Gastrocnemius medialis (tissue), 4 donors: ENCODE data around the gene GDPD5. TPM values are rescaled to one million over a fixed set of nuclear protein-coding genes. Genes with fewer than 3 reads are reported as not detected.

Experiments used
- ATAC-seq, 2 donors: fragments of 150-250 bp; one replicate each; pipeline ENCODE4 v1.9.1; 2016
- DNase-seq, 2 donors: peaks; one replicate each; pipeline ENCODE4 v3.0.0-alpha.2; 2019
- H3K27ac ChIP-seq, 4 donors: fragments of 200-600 bp; sonication (generic); 1 replicate in 1 of 4; 2 replicates in 3 of 4; pipeline ENCODE4 v1.5.1; 2016 to 2018; ENCODE audit warnings: mild to moderate bottlenecking in 2 of 4, moderate library complexity in 1 of 4
- H3K27me3 ChIP-seq, 3 donors: fragments of 200-600 bp; sonication (generic) in 2 of 3; 1 replicate in 1 of 3; 2 replicates in 2 of 3; pipeline versions ENCODE4 v1.5.1 to v1.6.0; 2016 to 2019; ENCODE audit warnings: mild to moderate bottlenecking in 1 of 3, moderate library complexity in 1 of 3
- H3K36me3 ChIP-seq, 2 donors: fragments of 200-600 bp; sonication (generic) in 1 of 2; one replicate each; pipeline ENCODE4 v1.5.1; 2017 to 2018
- H3K4me1 ChIP-seq, 2 donors: fragments of 200-600 bp; sonication (generic) in 1 of 2; one replicate each; pipeline ENCODE4 v1.5.1; 2016 to 2017; ENCODE audit warnings: mild to moderate bottlenecking in 2 of 2
- H3K4me3 ChIP-seq, 4 donors: fragments of 200-600 bp; sonication (generic) in 3 of 4; 1 replicate in 1 of 4; 2 replicates in 3 of 4; pipeline ENCODE4 v1.5.1; 2016 to 2019; ENCODE audit warnings: mild to moderate bottlenecking in 2 of 4
- H3K9me3 ChIP-seq, 3 donors: fragments of 200-600 bp; sonication (generic) in 2 of 3; 1 replicate in 1 of 3; 2 replicates in 2 of 3; pipeline ENCODE4 v1.5.1; 2016 to 2019
- POLR2A ChIP-seq, 2 donors: fragments of 450-650 bp; IDR thresholded peaks; one replicate each; pipeline ENCODE4 v1.6.1; 2017; ENCODE audit warnings: antibody characterized with exemption in 2 of 2, mild to moderate bottlenecking in 2 of 2, moderate library complexity in 2 of 2
- in situ Hi-C, 4 donors: fragments of 200-750 bp; cut with MboI; loops; one replicate each; pipeline versions ENCODE4 v1.15.0 to v1.8.0; 2017; ENCODE audit warnings: low sequenced_read_pairs in 4 of 4
- intact Hi-C: fragments of 100-400 bp; cut with DNase I; formaldehyde crosslinking; loops from one replicate; pipeline ENCODE4 v1.15.1; 2023; ENCODE audit warnings: low total_unique reads
- total RNA-seq, 4 donors: library from RNA; depleted of rRNA; stranded (reverse); fragments of >200 nt; gene quantifications; one replicate each; pipeline versions ENCODE4 v1.1.0 to v1.2.3, GENCODE V29; 2016
- TF ChIP-seq, protein P1 (sequence below), 5 experiments: fragments of 450-650 bp in 3 of 5; fragments of 200-600 bp in 2 of 5; sonication (generic) in 2 of 5; IDR thresholded peaks in 4 of 5; conservative IDR thresholded peaks in 1 of 5; 1 replicate in 4 of 5; 2 replicates in 1 of 5; pipeline ENCODE4 v1.5.1; 2016 to 2019; ENCODE audit warnings: antibody characterized with exemption in 5 of 5, mild to moderate bottlenecking in 3 of 5, moderate library complexity in 3 of 5

GDPD5 gene
- total RNA-seq, 4 donors from 2014 or later = 5.6 to 12.6 (median 11.2) TPM

DNA sequence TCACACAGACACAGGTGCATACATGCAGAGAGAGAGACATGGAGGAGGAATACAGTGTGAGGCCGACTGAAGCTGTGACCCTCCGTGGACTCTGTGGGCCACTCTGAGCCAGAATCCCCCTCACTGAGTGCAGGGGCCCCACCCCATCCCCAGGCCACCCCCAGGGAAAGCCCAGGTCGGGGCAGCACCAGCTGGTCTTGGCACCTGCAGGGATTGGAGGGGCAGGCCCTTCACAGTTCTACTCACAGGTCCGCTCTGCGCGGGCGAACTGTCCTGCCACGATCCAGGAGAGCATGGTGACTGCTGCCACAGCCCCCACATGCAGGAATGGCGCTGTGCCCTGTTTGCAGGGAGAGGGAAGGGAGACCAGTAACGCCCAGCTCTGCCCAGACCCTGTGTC is 76.5 kb downstream of the GDPD5 start:
- in situ Hi-C loops = loop anchor here (5.0 kb wide), 1 partner anchor 83 kb away; no protein-coding TSS in a partner anchor
- TF ChIP-seq, protein P1, sequence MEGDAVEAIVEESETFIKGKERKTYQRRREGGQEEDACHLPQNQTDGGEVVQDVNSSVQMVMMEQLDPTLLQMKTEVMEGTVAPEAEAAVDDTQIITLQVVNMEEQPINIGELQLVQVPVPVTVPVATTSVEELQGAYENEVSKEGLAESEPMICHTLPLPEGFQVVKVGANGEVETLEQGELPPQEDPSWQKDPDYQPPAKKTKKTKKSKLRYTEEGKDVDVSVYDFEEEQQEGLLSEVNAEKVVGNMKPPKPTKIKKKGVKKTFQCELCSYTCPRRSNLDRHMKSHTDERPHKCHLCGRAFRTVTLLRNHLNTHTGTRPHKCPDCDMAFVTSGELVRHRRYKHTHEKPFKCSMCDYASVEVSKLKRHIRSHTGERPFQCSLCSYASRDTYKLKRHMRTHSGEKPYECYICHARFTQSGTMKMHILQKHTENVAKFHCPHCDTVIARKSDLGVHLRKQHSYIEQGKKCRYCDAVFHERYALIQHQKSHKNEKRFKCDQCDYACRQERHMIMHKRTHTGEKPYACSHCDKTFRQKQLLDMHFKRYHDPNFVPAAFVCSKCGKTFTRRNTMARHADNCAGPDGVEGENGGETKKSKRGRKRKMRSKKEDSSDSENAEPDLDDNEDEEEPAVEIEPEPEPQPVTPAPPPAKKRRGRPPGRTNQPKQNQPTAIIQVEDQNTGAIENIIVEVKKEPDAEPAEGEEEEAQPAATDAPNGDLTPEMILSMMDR (IDR thresholded peaks at IDR 0.05 in 4 of 5, conservative IDR thresholded peaks at IDR 0.05 in 1 of 5) = no peak
- TF ChIP-seq POLR2A (IDR thresholded peaks at IDR 0.05) = no peak
- H3K4me3 ChIP-seq = no peak overlapping the region
- no peak overlapping the region for H3K27ac ChIP-seq
- no peaks in the 10 kb centered on the region for H3K27me3 ChIP-seq
- no peak for ATAC-seq
- intact Hi-C loops = no loop called here
- no peaks in the 10 kb centered on the region for H3K4me1 ChIP-seq
- no peaks in the 10 kb centered on the region for H3K36me3 ChIP-seq
- no peaks in the 10 kb centered on the region for H3K9me3 ChIP-seq
- no peak for DNase-seq

DNA sequence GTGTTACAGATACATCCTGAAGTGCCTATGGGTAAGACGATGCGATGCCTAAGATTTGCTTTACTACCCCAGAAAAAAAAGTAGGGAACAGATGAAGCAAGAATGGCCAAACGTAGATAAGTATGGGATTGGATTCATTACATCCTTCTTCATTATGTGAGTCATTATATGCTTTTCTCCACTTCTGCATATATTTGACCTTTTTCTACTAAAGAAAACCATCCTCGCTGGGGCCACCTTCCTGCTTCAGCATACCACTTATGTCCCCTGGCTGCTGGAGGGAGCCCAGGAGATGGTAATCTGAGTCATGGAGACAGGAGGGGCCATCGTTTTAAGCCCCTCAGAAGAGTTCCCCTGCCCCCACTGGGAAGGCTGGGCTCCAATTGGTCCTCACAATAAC is 78.3 kb downstream of the GDPD5 start:
- DNase-seq = no peak
- no peaks in the 10 kb centered on the region for H3K27me3 ChIP-seq
- in situ Hi-C loops = loop anchor here (5.0 kb wide), 1 partner anchor 85 kb away; no protein-coding TSS in a partner anchor
- intact Hi-C loops = no loop called here
- H3K4me1 ChIP-seq = no peaks in the 10 kb centered on the region
- H3K27ac ChIP-seq = no peak overlapping the region
- ATAC-seq = no peak
- no peaks in the 10 kb centered on the region for H3K9me3 ChIP-seq
- H3K36me3 ChIP-seq = no peaks in the 10 kb centered on the region
- H3K4me3 ChIP-seq = no peak overlapping the region
- TF ChIP-seq, protein P1 (IDR thresholded peaks at IDR 0.05 in 4 of 5, conservative IDR thresholded peaks at IDR 0.05 in 1 of 5) = no peak
- TF ChIP-seq POLR2A (IDR thresholded peaks at IDR 0.05) = no peak

DNA sequence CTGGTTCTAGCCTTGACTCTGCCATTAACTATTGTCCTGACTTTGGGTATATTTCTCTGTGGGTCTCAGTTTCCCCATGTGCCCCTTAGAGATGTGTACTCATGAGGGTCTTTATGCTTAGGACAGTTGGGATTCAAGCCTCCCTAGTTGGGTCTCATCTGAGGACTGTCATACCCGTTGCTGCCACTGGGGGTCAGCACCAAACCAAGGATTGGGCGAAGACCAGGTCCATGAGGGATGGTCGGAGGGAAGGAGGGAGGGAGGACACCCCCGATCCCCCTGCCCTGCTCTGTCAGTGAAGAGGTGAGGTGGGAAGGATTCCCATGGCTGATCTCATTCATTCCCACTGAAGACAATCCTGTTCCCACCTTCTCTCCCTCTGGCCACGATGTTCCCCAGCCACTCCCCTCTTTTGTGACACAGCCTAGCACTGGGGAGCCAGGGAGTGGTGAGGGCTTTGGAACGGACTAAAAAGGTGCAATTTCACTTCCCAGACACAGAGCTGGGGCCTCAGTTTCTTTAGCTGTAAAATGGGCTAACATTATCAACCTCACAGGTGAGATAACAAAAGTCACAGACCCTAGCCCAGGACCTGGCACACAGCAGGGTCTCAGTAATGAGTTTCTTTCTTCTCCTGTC is 80.3 kb downstream of the GDPD5 start:
- no peaks in the 10 kb centered on the region for H3K27me3 ChIP-seq
- in situ Hi-C loops = loop anchor here (5.0 kb wide), 1 partner anchor 87 kb away; no protein-coding TSS in a partner anchor
- DNase-seq (peak; percentile 34 to 51), ATAC-seq (peak; percentile 78 to 89)
- H3K4me1 ChIP-seq = no peaks in the 10 kb centered on the region
- no peaks in the 10 kb centered on the region for H3K9me3 ChIP-seq
- no peak overlapping the region for H3K27ac ChIP-seq
- intact Hi-C loops = loop anchor here (1.0 kb wide), 1 partner anchor 87 kb away; no protein-coding TSS in a partner anchor
- no peak overlapping the region for H3K4me3 ChIP-seq
- no peak for TF ChIP-seq POLR2A (IDR thresholded peaks at IDR 0.05)
- TF ChIP-seq, protein P1 (IDR thresholded peaks at IDR 0.05 in 4 of 5, conservative IDR thresholded peaks at IDR 0.05 in 1 of 5) = peak; percentile 91 to 98 (median 97)
- no peaks in the 10 kb centered on the region for H3K36me3 ChIP-seq

DNA sequence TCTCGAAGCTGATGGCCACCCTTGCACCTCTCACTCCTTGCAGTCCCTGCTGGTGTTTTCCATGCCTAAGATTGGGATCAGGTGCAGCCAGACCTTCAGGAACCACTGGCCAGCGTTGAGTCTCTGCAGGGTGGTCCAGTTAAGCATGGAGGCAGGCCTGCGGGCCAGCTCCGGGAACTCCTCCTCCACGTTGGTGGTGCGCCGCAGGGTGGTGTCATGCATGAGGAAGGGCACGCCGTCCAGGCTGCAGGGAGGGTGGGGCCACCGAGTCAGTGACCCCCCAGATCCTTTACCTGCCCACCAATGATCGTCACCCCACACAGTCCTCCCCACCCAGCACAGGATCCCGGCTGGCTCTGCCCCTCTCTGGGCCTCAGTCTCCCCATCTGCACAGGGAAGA is 82.7 kb downstream of the GDPD5 start:
- Histone ChIP-seq H3K4me1 (no peaks in the 10 kb centered on the region), H3K4me3 (no peak overlapping the region), H3K27ac (no peak overlapping the region), H3K27me3 (no peaks in the 10 kb centered on the region), H3K9me3 (no peaks in the 10 kb centered on the region), H3K36me3 (no peaks in the 10 kb centered on the region)
- intact Hi-C loops = no loop called here
- ATAC-seq = no peak
- in situ Hi-C loops = no loop called here
- no peak for DNase-seq
- no peak for TF ChIP-seq POLR2A (IDR thresholded peaks at IDR 0.05)
- TF ChIP-seq, protein P1 (IDR thresholded peaks at IDR 0.05 in 4 of 5, conservative IDR thresholded peaks at IDR 0.05 in 1 of 5) = no peak
